ENCODE data around the gene EDC4. TPM values are rescaled to one million over a fixed set of nuclear protein-coding genes. Genes with fewer than 3 reads are reported as not detected.

The EDC4 gene
- total RNA-seq, 1 experiment from 2014 or later = 99.9 TPM

- Histone ChIP-seq H3K27me3 (replicated peaks; ENCODE audit: insufficient read depth, low read depth, low read length, poor library complexity) (no peaks in the 10 kb centered on the region), H3K27ac (ENCODE audit: low read depth, low read length, poor library complexity, severe bottlenecking) (no peak overlapping the region), H3K9me3 (ENCODE audit: low read depth, low read length, poor library complexity, severe bottlenecking) (no peaks in the 10 kb centered on the region), H3K36me3 (ENCODE audit: insufficient read depth, low read length, poor library complexity, severe bottlenecking) (peaks cover 75% of the 10 kb centered on the region), H3K4me3 (ENCODE audit: low read depth, low read length, poor library complexity, severe bottlenecking) (no peak overlapping the region), H3K4me1 (ENCODE audit: insufficient read depth, low read length, poor library complexity, severe bottlenecking) (peaks cover 11% of the 10 kb centered on the region)
- DNase-seq (ENCODE audit: low spot score) = no peak
- CTCF ChIA-PET = no interaction called here
- intact Hi-C loops (cut with micrococcal nuclease; ENCODE audit: unreplicated experiment) = no loop called here
- no TSS peak for BruUV-seq (replicated peaks)
- POLR2A ChIA-PET (ENCODE audit: low non-redundant PET) = no interaction called here
- TF ChIP-seq EZH2 (IDR thresholded peaks at IDR 0.05; ENCODE audit: borderline replicate concordance, low read depth, low read length, poor library complexity, severe bottlenecking) = no peak
- TF ChIP-seq, protein P1, sequence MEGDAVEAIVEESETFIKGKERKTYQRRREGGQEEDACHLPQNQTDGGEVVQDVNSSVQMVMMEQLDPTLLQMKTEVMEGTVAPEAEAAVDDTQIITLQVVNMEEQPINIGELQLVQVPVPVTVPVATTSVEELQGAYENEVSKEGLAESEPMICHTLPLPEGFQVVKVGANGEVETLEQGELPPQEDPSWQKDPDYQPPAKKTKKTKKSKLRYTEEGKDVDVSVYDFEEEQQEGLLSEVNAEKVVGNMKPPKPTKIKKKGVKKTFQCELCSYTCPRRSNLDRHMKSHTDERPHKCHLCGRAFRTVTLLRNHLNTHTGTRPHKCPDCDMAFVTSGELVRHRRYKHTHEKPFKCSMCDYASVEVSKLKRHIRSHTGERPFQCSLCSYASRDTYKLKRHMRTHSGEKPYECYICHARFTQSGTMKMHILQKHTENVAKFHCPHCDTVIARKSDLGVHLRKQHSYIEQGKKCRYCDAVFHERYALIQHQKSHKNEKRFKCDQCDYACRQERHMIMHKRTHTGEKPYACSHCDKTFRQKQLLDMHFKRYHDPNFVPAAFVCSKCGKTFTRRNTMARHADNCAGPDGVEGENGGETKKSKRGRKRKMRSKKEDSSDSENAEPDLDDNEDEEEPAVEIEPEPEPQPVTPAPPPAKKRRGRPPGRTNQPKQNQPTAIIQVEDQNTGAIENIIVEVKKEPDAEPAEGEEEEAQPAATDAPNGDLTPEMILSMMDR (conservative IDR thresholded peaks at IDR 0.05; ENCODE audit: low read depth, low read length) = no peak
Observed at GRCh38 chr16:67880584-67880983, 7.7 kb downstream of the EDC4 start.

DNA sequence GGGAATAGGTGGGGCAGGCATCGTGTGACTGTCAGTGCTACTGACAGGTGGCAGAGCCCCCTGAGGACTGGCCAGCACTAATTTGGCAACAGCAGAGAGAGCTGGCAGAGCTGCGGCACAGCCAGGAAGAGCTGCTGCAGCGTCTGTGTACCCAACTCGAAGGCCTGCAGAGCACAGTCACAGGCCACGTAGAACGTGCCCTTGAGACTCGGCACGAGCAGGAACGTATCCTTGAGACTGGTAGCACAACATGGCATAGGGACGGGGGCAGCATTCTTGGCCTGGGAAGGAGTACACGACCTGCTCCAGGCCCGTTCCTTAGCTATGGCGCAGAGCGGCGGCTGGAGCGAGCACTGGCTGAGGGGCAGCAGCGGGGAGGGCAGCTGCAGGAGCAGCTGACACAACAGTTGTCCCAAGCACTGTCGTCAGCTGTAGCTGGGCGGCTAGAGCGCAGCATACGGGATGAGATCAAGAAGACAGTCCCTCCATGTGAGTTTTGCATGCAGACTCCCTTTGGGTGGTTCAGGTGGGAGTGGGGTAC is 8.8 kb downstream of the EDC4 start:
- H3K4me3 ChIP-seq (ENCODE audit: low read depth, low read length, poor library complexity, severe bottlenecking) = no peak overlapping the region
- ChIA-PET CTCF (no interaction called here), POLR2A (ENCODE audit: low non-redundant PET) (interaction anchor here (0.7 kb wide), 1 partner anchor 10 kb away, joined by 3 read pairs; no protein-coding TSS in a partner anchor)
- H3K27ac ChIP-seq (ENCODE audit: low read depth, low read length, poor library complexity, severe bottlenecking) = no peak overlapping the region
- no peak for DNase-seq (ENCODE audit: low spot score)
- TF ChIP-seq, protein P1 (conservative IDR thresholded peaks at IDR 0.05; ENCODE audit: low read depth, low read length) = no peak
- TF ChIP-seq EZH2 (IDR thresholded peaks at IDR 0.05; ENCODE audit: borderline replicate concordance, low read depth, low read length, poor library complexity, severe bottlenecking) = no peak
- H3K36me3 ChIP-seq (ENCODE audit: insufficient read depth, low read length, poor library complexity, severe bottlenecking) = peaks cover 76% of the 10 kb centered on the region
- H3K4me1 ChIP-seq (ENCODE audit: insufficient read depth, low read length, poor library complexity, severe bottlenecking) = peaks cover 11% of the 10 kb centered on the region
- H3K27me3 ChIP-seq (replicated peaks; ENCODE audit: insufficient read depth, low read depth, low read length, poor library complexity) = no peaks in the 10 kb centered on the region
- intact Hi-C loops (cut with micrococcal nuclease; ENCODE audit: unreplicated experiment) = no loop called here
- BruUV-seq (replicated peaks) = no TSS peak
- H3K9me3 ChIP-seq (ENCODE audit: low read depth, low read length, poor library complexity, severe bottlenecking) = no peaks in the 10 kb centered on the region

DNA sequence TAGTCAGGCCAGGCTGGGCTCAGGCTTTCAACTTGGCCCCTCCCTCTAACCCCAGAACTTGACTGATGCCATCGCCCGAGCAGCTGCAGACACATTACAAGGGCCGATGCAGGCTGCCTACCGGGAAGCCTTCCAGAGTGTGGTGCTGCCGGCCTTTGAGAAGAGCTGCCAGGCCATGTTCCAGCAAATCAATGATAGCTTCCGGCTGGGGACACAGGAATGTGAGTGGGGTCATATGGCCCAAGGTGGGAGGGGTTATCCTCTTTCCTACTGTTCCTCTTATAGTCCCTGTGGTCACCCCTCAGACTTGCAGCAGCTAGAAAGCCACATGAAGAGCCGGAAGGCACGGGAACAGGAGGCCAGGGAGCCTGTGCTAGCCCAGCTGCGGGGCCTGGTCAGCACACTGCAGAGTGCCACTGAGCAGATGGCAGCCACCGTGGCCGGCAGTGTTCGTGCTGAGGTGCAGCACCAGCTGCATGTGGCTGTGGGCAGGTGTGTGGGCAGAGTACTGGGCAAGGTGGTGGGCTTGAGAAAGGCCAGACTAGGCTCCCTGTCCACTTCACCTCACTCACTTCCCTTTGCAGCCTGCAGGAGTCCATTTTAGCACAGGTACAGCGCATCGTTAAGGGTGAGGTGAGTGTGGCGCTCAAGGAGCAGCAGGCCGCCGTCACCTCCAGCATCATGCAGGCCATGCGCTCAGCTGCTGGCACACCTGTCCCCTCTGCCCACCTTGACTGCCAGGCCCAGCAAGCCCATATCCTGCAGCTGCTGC is 9.7 kb downstream of the EDC4 start:
- BruUV-seq (replicated peaks) = no TSS peak
- no peak overlapping the region for H3K27ac ChIP-seq (ENCODE audit: low read depth, low read length, poor library complexity, severe bottlenecking)
- intact Hi-C loops (cut with micrococcal nuclease; ENCODE audit: unreplicated experiment) = loop anchor here (1.0 kb wide), 1 partner anchor 46 kb away; no protein-coding TSS in a partner anchor
- no peaks in the 10 kb centered on the region for H3K9me3 ChIP-seq (ENCODE audit: low read depth, low read length, poor library complexity, severe bottlenecking)
- POLR2A ChIA-PET (ENCODE audit: low non-redundant PET) = no interaction called here
- H3K27me3 ChIP-seq (replicated peaks; ENCODE audit: insufficient read depth, low read depth, low read length, poor library complexity) = no peaks in the 10 kb centered on the region
- CTCF ChIA-PET = interaction anchor here (2.4 kb wide), 1 partner anchor 45 kb away, joined by 15 read pairs; no protein-coding TSS in a partner anchor
- DNase-seq (ENCODE audit: low spot score) = no peak
- no peak overlapping the region for H3K4me3 ChIP-seq (ENCODE audit: low read depth, low read length, poor library complexity, severe bottlenecking)
- peaks cover 11% of the 10 kb centered on the region for H3K4me1 ChIP-seq (ENCODE audit: insufficient read depth, low read length, poor library complexity, severe bottlenecking)
- TF ChIP-seq, protein P1 (conservative IDR thresholded peaks at IDR 0.05; ENCODE audit: low read depth, low read length) = no peak
- no peak for TF ChIP-seq EZH2 (IDR thresholded peaks at IDR 0.05; ENCODE audit: borderline replicate concordance, low read depth, low read length, poor library complexity, severe bottlenecking)
- peaks cover 68% of the 10 kb centered on the region for H3K36me3 ChIP-seq (ENCODE audit: insufficient read depth, low read length, poor library complexity, severe bottlenecking)

Measured in A673 (cell line).